GM18870 (cell line): ENCODE measurements around the gene HEXA.

Experiments
- ATAC-seq: cut with Tn5 transposase; IDR thresholded peaks from one replicate; pipeline ENCODE4 v1.9.1; 2021; ENCODE audit warnings: moderate library complexity; ENCODE audit not compliant: unreplicated experiment

The HEXA gene

DNA sequence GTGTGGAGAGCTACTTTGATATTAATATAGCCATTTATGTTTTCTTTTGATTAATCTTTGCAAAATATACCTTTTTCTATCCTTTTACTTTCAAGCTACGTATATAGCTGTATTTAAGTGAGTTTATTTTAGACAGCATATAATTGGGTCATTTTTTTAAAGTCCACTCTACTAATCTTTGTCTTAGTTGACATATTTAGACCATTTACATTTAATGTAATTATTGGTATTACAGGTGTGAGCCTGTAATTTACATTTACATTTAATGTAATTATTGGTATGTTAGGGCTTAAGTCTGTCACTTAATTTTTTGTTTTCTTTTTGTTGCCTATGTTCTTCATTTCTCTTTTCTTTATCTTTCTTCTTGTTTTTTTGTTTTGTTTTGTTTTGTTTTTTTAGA, 52.1 kb downstream of the HEXA start:
- ATAC-seq, result no peak

DNA sequence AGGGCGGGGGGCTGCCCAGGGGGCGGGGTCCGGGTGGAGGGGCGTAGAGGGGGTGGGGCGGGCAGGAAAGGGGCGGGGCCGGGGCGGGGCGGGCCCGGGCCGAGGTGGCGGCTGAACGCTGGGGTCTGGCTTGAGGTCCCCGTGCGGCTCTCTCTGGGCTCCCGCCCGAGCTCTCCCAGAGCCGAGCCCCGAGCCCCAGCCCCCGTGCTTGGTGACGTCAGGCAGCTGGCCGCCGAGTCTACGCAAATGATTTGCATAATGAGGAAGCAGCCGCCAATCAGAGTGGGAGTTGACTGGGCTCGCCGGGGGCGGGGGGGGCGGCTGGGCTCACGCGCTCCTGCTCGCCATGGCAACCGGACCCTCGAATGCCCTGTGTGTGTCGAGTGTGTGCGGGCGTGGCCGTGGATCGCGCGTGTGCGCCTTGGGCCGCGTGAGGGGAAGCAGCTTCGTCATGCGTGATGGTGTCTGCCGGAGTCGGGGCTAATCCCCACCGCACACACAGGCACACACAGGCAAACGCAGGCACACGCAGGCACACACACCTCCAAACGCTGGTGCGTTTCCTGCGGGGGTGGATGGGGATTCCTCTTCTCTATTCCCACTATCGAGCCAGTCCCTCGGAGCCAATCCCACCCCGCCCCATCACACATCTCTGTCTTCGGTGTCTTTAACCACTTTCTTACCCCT, 55.7 kb downstream of the HEXA start, which contains the start of gene CELF6:
Gene CELF6 (minus strand): TSS at position 173 of the 687 bp plus-strand sequence. CDS start 283 bp downstream, outside the sequence.
- no peak for ATAC-seq

DNA sequence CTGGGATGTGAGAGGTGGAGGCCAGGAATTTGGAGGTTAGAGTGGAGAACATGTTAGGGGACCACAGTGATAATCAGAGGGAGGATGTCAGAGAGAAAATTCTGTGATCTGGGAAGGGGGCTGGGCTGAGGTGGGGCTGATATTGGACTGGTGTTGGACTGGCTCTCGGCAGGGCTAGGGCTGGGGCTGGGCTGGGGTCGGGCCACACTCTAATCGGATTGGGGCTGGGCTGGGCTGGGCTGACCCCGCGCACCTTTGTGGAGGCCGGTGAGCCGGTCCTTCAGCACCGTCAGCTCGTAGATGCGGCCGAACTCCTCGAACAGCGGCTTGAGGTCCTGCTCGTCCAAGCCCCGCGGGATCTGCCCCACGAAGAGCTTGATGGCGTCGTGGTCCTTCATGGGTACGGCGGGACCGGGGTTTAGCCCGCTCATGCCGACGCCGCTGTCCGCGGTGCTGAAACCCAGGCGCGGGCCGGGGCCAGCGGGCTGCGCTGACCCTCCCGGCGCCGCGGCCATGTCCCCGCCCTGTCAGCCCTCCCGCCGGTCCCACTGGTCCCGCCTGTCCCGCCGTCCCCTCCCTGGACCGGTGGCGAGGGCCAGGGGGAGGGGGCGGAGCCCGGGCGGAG, 56.3 kb downstream of the HEXA start:
- ATAC-seq, result no peak

DNA sequence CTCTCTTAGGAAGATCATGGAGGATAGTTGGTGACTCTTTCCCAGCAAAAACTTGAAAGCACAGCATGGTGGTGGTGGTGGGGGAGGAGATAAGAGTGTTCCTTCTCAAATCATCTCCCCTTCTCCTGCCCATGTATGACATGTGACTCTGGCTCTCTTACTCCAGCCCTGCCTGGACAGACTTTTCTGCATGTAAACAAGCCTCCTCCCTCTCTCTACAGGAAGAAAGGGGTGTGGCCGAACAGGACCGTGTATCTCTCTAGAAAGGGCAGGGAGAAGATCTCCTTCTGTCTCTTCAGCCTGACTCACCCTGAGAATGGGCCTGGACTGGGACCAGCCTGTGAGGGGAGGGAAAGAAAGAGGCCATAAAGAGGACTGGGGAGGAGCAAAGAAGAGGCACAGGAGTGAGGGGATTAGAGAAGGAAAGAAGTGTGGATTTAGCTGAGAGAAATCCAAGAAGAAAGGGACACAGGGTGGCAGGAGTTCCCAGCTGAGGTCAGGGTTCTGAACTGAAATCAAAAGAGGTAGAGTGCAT, 57.3 kb downstream of the HEXA start:
- no peak for ATAC-seq

DNA sequence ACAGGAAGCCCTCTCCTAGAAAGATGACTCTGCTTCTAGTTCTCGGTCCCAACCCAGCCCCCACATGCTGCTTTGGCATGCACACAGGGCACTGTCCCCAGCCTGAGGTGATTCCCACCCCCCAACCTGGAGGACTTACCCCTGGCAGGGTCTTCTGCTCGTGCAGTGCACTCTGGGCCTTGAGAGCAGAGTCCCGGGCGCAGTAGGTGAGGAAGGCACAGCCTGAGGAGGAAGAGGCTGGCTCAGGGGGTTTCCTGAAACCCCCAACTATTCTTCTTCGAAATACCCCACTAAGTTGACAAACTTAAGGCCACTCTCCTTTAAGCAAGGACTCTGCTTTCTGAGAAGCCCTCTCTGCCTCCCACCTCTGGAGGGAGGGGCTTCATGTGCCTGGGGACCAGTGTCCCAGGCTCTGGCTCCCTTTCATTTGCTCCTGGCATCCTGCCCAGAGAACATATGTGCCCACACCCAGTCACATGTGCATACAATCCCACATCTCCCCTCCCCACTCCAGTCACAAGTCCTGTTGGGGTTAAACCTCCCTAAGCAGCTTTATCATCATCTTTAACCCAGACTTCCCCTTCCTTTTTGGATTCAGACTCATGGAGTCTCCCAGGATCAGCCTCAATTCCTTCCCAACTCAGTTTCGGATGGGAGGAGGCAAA, 60.0 kb downstream of the HEXA start:
- ATAC-seq, result no peak

DNA sequence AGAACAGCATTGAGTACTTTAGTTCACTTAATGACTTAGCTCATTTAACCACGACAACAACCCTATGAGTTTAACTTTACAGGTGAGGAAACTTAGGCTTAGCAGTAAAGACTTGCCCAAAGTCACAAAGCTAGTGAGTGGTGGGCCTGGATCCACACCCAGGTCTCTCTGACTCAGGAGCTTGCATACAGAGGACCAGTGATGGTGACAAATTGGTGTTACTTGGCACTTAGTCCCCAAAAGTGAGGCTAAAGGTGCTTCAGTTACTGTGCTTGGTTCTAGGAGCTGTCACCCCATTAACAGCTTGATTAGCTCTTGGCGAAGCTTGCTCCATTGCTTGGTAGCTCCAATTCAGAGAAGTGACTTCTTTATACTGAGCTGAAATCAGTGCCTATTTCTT, 61.9 kb downstream of the HEXA start:
- ATAC-seq, result no peak

DNA sequence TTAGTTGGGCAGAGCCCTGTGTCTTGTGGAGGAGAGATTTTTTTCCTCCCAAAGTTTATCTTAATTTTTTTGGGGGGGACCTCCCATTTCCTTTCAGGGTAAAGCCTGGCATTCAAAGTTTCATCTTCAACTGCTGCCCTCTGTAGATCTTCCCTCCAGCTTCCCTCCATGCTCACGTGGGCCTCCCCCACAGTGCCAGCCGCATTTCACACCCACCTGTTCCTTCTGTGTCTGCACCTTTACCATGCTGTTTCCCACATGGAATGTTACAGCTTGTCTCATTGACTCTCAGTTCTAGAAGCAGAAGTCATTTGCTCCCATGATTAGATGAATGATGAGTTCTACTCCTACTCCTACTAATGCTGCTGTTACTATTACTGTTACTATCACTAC, 62.4 kb downstream of the HEXA start:
- no peak for ATAC-seq

DNA sequence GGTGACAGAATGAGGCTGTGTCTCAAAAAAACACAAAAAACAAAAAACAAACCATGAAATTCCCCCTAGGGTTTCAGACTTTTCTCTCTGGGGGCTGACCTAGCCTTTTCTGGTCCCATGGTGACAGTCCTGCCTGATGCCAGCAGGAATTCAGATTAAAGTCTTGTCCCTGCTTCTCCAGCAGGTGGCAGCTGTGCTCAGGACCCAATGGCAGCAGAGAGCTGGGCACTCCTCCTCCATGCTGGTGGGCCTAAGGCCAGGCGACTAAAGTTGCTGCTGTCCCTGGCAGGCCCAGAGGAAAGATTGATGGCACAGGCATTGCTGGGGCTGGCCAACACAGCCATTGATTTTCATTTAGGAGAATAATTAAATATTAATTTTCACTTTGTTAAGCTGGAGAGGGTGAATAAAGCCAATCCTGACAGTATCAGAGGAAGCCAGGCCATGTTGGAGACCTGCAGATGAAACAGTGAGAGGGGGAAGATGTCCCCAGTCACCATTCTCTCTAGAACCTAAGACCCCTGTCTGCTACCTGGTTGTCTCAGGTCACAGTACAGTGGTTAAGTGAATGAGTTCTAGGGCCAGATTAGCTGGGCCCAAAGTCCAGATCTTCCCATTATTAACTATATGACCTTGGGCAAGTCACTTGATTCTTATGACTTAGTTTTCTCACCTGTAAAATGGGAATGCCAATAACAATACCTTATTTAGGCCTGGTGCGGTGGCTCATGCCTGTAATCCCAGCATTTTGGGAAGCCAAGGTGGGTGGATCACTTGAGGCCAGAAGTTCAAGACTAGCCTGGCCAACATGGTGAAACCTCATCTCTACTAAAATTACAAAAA, 63.0 kb downstream of the HEXA start:
- ATAC-seq, result no peak

DNA sequence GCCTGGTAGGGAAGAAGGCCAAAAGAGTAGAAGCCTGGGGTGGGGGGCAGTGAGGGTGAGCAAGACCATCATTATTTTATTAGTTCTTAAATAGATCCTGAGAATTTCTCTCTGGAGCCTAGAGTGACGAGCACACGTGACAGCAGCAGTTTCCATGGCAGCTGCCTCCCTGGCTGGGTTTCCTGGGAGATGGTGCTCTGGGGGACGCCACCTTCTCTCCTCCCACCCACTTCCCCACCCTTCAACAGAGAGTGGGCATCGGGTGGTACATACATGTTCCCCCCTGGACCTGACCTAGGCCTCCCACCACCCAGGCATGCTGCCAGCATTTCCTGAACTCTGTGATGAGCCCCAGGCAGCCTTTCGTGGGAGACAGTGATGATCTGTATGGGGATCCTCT, 68.8 kb downstream of the HEXA start:
- ATAC-seq, result no peak

DNA sequence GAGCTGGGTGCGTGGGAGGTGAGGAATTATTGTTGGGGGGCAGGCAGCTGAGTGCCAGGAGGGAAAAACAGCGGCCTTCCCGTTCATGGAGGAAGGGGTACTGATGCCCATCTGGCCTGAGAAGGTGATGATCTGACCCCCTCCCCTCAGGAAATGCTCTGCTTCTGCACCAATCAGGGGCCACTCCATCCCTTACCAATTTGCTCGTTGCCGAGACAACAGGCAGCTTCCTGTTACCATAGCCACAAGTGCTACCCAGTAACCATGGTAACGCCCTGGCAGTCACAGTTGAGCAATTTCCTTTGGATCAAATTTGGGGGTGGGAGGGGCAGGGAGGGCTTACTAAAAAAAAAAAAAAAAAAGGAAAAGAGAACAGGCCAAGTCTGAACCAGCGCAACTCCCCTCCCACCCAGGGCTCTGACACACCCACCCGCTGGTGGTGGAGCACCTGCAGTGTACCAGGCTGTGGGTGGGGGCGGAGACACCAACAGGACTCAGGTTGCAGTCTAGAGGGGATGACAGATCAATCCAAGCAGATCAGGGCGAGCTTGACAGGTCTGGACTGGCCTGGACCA, 69.5 kb downstream of the HEXA start:
- ATAC-seq, result no peak

DNA sequence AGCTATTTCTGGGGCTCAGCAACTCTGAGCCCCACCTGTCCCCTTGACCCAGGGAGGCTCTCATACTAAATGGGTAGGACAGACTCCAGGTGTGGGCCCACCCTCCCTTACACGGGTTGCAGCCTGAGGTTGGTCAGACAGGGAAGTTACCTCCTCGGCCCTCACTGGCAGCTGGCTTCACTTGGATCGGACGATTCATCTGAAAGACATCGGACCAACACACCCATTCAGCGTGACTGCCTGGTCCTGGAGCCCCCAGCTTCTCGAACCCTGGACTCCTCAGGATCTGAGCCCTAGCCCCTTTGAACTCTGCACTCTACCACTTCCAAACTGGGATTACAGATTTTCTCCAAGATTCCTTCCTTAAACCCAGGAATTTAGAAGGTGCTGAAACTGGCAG, 71.2 kb downstream of the HEXA start:
- ATAC-seq, result no peak

DNA sequence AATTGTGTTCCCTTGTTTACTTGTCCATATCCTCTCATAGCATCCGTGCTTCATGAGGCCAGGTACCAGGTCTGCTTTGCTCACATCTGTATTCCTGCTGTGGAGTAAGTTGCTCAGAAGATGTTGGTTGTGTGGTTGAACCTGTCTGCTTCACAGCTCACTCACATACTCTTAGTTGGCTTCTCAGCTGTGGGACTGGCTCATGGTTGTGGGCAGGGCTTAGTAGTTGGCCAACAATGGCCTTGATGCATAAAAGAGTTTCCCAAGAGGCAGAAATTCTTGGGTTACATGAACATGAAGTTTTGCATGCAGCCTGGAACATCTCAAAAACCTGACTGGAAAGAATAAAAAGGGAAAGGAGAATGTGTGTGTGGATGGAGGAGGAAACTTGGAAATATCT, 72.9 kb downstream of the HEXA start:
- ATAC-seq, result no peak
